DOHH2 (cell line): ENCODE results near the gene RBBP8NL.

Experiments
- H3F3A ChIP-seq: fragments of 200-600 bp; sonication (generic), shearing (Covaris generic); 2 replicates; pipeline ENCODE4 v1.6.0; 2016; ENCODE audit warnings: antibody characterized with exemption, mild to moderate bottlenecking; ENCODE audit not compliant: control insufficient read depth, insufficient read depth
- H3K27ac ChIP-seq: fragments of 200-600 bp; sonication (generic); 2 replicates; pipeline ENCODE4 v1.5.1; 2014; ENCODE audit warnings: low read depth, mild to moderate bottlenecking, low read length, moderate library complexity
- H3K27me3 ChIP-seq: fragments of 200-600 bp; sonication (generic); 2 replicates; pipeline ENCODE4 v1.6.1; 2014; ENCODE audit warnings: mild to moderate bottlenecking, low read length, mixed read lengths; ENCODE audit not compliant: control insufficient read depth
- H3K36me3 ChIP-seq: fragments of 200-600 bp; sonication (generic); 2 replicates; pipeline ENCODE4 v1.6.1; 2014; ENCODE audit warnings: mild to moderate bottlenecking, low read length, moderate library complexity, mixed read lengths; ENCODE audit not compliant: control insufficient read depth
- H3K4me1 ChIP-seq: fragments of 200-600 bp; sonication (generic); 2 replicates; pipeline ENCODE4 v1.6.1; 2014; ENCODE audit warnings: mild to moderate bottlenecking, low read length, mixed read lengths; ENCODE audit not compliant: control insufficient read depth
- H3K4me2 ChIP-seq: fragments of 200-600 bp; sonication (generic); 2 replicates; pipeline ENCODE4 v1.6.0; 2014; ENCODE audit warnings: mild to moderate bottlenecking, low read length, moderate library complexity
- H3K4me3 ChIP-seq: fragments of 200-600 bp; sonication (generic); 2 replicates; pipeline ENCODE4 v1.5.1; 2014; ENCODE audit warnings: mild to moderate bottlenecking, low read length, mixed read lengths
- H3K79me2 ChIP-seq: fragments of 200-600 bp; sonication (generic); 2 replicates; pipeline ENCODE4 v1.6.1; 2014; ENCODE audit warnings: mild to moderate bottlenecking, low read length, mixed read lengths; ENCODE audit not compliant: control insufficient read depth
- H3K9me2 ChIP-seq: fragments of 200-600 bp; sonication (generic); replicated peaks from 2 replicates; pipeline ENCODE4 v1.6.1; 2014; ENCODE audit warnings: mild to moderate bottlenecking, low read length, mixed read lengths; ENCODE audit not compliant: control insufficient read depth
- H3K9me3 ChIP-seq: fragments of 200-600 bp; sonication (generic); 2 replicates; pipeline ENCODE4 v1.6.1; 2014; ENCODE audit warnings: antibody characterized with exemption, low read length, mixed read lengths; ENCODE audit not compliant: control insufficient read depth, insufficient read depth
- H4K20me1 ChIP-seq: fragments of 200-600 bp; sonication (generic); 2 replicates; pipeline ENCODE4 v1.6.0; 2014; ENCODE audit warnings: low read depth, mild to moderate bottlenecking, antibody characterized with exemption, low read length, moderate library complexity; ENCODE audit not compliant: control insufficient read depth, insufficient read depth
- EZH2phosphoT487 ChIP-seq: fragments of 200-600 bp; sonication (generic); IDR thresholded peaks from 2 replicates; pipeline ENCODE4 v1.6.1; 2017; ENCODE audit warnings: borderline replicate concordance, mild to moderate bottlenecking, antibody characterized with exemption, low read length, moderate library complexity, mixed read lengths
- TF ChIP-seq, protein P1 (sequence below): fragments of 200-600 bp; sonication (generic); IDR thresholded peaks from one replicate; pipeline ENCODE4 v1.5.1; 2014; ENCODE audit warnings: antibody characterized with exemption, mild to moderate bottlenecking, low read depth, low read length; ENCODE audit not compliant: poor library complexity, severe bottlenecking

RBBP8NL gene

DNA sequence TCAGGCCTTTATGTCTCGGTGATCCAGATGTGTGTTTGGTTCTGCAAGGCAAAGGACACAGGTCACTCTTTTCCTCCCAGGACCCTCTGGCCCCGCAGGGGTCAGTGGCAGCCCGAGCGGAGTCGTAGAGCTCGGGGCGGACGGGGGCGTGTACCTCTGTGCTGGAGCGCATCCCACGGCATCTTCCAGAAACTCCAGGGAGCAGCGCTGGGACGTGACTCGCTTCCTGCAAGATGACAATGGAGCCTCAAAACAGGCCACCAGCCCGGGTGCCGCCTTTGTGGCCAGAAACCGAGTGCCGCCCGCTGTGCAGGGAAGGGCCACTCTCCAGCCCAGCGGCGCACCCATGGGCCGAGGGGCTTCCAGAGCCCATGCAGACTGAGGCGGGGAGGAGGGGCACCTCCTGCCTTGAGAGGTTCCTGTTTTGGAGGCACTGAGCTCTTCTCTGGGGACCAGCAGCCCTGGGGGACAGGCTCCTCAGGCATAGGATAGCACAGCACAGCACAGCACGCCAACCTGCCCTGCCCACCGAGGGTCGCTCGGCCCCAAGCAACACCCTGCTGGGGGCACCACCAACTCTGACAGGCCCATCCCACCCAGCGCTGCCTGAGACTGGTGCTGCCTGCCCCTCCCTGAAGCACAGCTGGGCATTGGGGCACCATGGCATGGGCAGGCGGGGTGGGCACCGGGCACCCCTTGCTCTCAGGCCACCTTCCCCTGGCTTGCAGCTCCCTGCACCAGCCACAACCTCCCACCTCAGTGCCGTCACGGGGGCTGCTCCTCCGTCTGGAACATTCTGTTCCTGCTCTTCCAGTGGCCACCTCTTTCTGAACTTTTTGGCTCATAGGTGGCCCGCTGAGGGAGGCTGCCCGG lies 30.7 kb downstream of the RBBP8NL start:
- Histone ChIP-seq H3K4me3 (no peak overlapping the region), H3K79me2 (peaks cover 4% of the 10 kb centered on the region; the same call in 1 of the 2 replicates), H3K4me2 (no peak overlapping the region), H3K27ac (no peak overlapping the region), H3K4me1 (no peaks in the 10 kb centered on the region), H3K9me3 (no peaks in the 10 kb centered on the region; the same call in 1 of the 2 replicates), H3K27me3 (no peaks in the 10 kb centered on the region), H3F3A (no peaks in the 10 kb centered on the region), H4K20me1 (no peaks in the 10 kb centered on the region), H3K9me2 (no peaks in the 10 kb centered on the region), H3K36me3 (peaks cover 21% of the 10 kb centered on the region)
- TF ChIP-seq, protein P1, sequence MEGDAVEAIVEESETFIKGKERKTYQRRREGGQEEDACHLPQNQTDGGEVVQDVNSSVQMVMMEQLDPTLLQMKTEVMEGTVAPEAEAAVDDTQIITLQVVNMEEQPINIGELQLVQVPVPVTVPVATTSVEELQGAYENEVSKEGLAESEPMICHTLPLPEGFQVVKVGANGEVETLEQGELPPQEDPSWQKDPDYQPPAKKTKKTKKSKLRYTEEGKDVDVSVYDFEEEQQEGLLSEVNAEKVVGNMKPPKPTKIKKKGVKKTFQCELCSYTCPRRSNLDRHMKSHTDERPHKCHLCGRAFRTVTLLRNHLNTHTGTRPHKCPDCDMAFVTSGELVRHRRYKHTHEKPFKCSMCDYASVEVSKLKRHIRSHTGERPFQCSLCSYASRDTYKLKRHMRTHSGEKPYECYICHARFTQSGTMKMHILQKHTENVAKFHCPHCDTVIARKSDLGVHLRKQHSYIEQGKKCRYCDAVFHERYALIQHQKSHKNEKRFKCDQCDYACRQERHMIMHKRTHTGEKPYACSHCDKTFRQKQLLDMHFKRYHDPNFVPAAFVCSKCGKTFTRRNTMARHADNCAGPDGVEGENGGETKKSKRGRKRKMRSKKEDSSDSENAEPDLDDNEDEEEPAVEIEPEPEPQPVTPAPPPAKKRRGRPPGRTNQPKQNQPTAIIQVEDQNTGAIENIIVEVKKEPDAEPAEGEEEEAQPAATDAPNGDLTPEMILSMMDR: no peak
- TF ChIP-seq EZH2phosphoT487: no peak

DNA sequence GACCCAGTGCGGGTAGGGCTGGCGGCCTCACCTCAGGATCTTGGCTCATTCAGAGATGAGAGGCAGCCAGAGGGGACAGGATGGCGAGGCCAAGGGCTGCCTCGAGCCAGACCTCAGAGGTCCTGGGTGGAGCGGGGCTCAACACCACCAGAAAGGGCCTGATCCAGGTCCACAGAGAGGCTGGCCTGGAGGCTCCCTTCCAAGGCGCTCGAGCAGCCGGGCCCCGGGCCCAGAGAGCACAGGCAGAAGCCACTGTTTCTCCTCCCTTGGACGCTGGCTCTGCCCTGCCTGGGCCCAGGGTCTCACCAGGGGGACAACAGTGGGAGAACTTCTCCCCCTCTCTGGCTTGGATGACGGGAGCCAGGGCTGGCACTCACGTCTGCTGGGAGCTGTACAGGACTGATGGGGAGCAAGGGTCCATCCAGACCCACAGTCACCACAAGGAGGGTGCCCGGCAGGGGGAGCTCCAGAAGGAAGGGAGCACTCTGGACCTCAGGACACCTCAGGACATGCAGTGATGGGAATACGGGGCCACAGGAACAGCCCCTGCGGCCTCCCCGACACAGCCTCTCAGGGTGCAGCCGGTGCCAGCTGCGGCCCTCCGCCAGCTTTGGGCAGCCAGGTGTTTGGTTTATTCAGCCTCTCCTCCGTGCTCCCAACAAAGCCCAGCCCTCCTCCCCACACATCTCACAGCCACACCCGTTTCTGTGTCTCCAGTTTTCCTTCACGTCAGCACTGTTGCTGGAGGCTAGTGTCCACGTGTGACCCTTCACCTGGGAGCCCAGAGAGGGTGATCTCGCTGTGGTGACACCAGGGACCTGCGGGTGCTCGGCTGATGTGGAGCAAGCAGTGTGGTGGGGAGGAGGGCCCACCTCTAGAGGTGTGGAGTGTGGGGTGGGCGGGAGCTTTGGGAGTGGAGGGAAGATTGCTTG lies 31.8 kb downstream of the RBBP8NL start:
- Histone ChIP-seq H3K79me2 (no peaks in the 10 kb centered on the region), H3F3A (peaks cover 1% of the 10 kb centered on the region), H3K9me2 (no peaks in the 10 kb centered on the region), H3K4me1 (no peaks in the 10 kb centered on the region), H3K27me3 (no peaks in the 10 kb centered on the region), H3K36me3 (peaks cover 21% of the 10 kb centered on the region), H3K27ac (no peak overlapping the region), H3K4me2 (no peak overlapping the region), H3K4me3 (no peak overlapping the region), H4K20me1 (no peaks in the 10 kb centered on the region), H3K9me3 (no peaks in the 10 kb centered on the region; the same call in 1 of the 2 replicates)
- TF ChIP-seq, protein P1: no peak
- no peak for TF ChIP-seq EZH2phosphoT487

DNA sequence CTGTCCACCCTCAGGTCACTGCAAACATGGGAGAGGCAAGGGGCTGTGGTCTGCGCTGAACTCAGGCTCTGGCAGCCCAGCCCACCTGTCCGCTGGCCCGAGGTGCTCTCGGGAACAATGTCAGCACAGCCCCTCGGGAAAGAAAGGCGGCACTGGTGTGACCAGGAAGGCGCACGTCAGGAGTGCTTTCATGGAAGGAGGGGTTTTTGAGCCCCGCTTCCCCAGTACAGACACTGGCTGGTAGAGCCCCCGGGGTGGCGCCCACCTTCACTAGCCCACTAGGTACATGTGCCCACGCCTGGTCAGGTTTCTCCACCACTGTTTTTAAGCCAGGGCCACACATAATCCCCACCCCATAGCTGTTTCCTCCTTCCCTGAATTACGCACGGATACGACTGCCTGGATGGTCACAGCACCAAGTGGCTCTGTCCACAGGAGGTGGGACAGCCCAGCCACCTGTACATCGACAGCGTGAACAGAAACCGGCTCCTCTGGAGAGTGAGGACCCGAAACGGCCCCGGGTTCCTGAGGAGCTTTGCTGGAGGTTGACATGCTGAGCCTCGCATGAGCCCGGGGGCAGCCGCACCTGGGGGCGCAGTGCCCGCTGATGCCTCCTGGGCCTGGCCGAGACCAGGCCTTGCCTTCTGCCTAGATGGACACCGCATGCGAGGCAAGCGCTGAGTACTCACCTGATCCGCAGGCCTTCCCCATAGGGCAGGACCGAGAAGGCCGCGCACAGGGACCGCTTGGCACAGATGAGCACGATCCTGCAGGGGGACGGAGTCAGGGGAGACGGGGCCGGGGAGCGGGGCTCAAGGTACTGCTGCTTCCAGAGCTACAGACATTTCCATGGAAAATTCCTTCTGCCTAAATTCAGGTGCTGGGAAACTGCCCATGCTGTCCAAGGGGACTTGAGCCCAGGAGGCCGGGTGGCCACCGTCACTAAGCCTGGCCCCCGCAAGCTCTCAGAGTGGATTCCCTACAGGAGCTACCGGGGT lies 32.8 kb downstream of the RBBP8NL start:
- Histone ChIP-seq H3K79me2 (peaks cover 2% of the 10 kb centered on the region), H4K20me1 (no peaks in the 10 kb centered on the region), H3K27ac (no peak overlapping the region), H3K4me1 (no peaks in the 10 kb centered on the region), H3K36me3 (peaks cover 23% of the 10 kb centered on the region), H3K9me2 (no peaks in the 10 kb centered on the region), H3K27me3 (no peaks in the 10 kb centered on the region), H3K4me3 (no peak overlapping the region), H3K9me3 (no peaks in the 10 kb centered on the region; the same call in 1 of the 2 replicates), H3K4me2 (no peak overlapping the region), H3F3A (peaks cover 12% of the 10 kb centered on the region)
- no peak for TF ChIP-seq EZH2phosphoT487
- TF ChIP-seq, protein P1: no peak
